ACC112 (cell line): Measurements from ENCODE around the gene CD53.

Experiments
- H2AFZ ChIP-seq: fragments of 200-600 bp; sonication (generic); one replicate; pipeline ENCODE4 v1.6.0; 2017; ENCODE audit warnings: antibody characterized with exemption, low read length; ENCODE audit not compliant: unreplicated experiment
- H3K27ac ChIP-seq: fragments of 200-600 bp; sonication (generic); 2 replicates; pipeline ENCODE4 v1.5.1; 2014; ENCODE audit warnings: low read depth, mild to moderate bottlenecking, antibody characterized with exemption, low read length, moderate library complexity
- H3K27me3 ChIP-seq: fragments of 200-600 bp; sonication (generic); 2 replicates; pipeline ENCODE4 v1.6.1; 2014; ENCODE audit warnings: mild to moderate bottlenecking, antibody characterized with exemption, low read length, moderate library complexity, mixed read lengths; ENCODE audit not compliant: insufficient read depth
- H3K36me3 ChIP-seq: fragments of 200-600 bp; sonication (generic); 2 replicates; pipeline ENCODE4 v1.6.1; 2016; ENCODE audit warnings: mild to moderate bottlenecking, antibody characterized with exemption, low read length, moderate library complexity, mixed read lengths; ENCODE audit not compliant: insufficient read depth
- H3K4me1 ChIP-seq: fragments of 200-600 bp; sonication (generic); one replicate; pipeline ENCODE4 v1.6.1; 2016; ENCODE audit warnings: low read length, mixed read lengths; ENCODE audit not compliant: insufficient read depth, unreplicated experiment, control insufficient read depth
- H3K4me3 ChIP-seq: fragments of 200-600 bp; sonication (generic); 2 replicates; pipeline ENCODE4 v1.5.1; 2014; ENCODE audit warnings: mild to moderate bottlenecking, low read depth, low read length
- H3K79me2 ChIP-seq: fragments of 200-600 bp; sonication (generic); one replicate; pipeline ENCODE4 v1.6.0; 2016; ENCODE audit warnings: low read length; ENCODE audit not compliant: control insufficient read depth, unreplicated experiment, insufficient read depth

The CD53 gene

DNA sequence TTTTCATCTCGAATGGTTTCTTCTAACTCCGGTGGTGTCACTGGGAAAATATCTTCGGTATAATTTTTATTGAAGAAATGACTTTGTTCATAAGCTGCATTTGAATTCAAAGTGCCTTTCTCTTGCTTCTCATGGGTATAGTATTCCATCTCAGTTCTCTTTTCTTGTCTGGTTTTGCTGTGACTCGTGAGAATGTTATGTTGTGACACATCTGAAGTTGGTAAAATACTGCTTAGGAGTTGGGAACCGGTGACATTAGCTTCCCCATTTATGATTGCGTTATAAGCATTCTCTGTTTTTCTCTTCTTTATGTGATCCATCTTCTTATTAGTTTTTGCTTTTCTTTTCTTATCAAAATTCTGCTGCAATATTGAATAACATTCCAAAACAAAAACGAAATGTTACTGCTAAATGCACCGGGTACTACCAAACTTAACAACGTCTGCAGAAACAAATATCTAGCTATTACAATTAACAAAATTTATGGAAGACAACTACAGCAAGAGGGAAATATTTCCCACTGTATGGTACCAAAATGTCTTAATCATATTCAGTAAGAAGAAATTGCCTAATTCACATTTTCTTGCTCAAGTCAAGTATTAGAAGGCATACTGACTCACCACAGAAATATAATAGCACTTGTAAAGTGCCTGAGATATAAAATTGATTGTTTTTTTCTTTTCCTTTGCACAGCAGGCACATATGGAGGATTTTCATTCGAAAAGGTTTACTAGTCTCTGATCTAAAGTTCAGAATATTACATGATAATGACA lies 75.3 kb downstream of the CD53 start:
- peak overlapping the region; percentile 79 for H3K27ac ChIP-seq
- H3K4me1 ChIP-seq: peaks cover 14% of the 10 kb centered on the region
- H3K36me3 ChIP-seq: peaks cover 47% of the 10 kb centered on the region

More for the DNA sequence above, 75.3 kb downstream of the CD53 start:
- Histone ChIP-seq H3K79me2 (peaks cover 2% of the 10 kb centered on the region), H2AFZ (no peak overlapping the region), H3K27me3 (no peaks in the 10 kb centered on the region), H3K4me3 (peak overlapping the region; percentile 33; the same call in 1 of the 2 replicates)
